Measurements from ENCODE around the gene CFAP141. TPM values are rescaled to one million over a fixed set of nuclear protein-coding genes. Genes with fewer than 3 reads are reported as not detected.
"Not testable (repeated sequence)": the region's sequence is repeated elsewhere in the genome, so short reads cannot be mapped to it uniquely, and the experiment has no call there.

Gene CFAP141
- total RNA-seq, 2 donors from 2014 or later: not detected

- WGBS, 2 donors: 78 to 83% methylated on average over 10 of the region's 10 CpGs
- H3K4me3 ChIP-seq: no peak overlapping the region
- H3K9me3 ChIP-seq: no peaks in the 10 kb centered on the region
- no peaks in the 10 kb centered on the region for H3K27me3 ChIP-seq
- H3K4me1 ChIP-seq: peaks cover 15% of the 10 kb centered on the region
- ATAC-seq: no peak
- H3K27ac ChIP-seq: no peak overlapping the region
- no peak for TF ChIP-seq POLR2A (IDR thresholded peaks at IDR 0.05)
- no peak for DNase-seq
- H3K36me3 ChIP-seq (replicated peaks in 1 of 2; ENCODE audit: insufficient read depth in 1 of 2, low read depth in 2 of 2): peaks cover 12 to 39% of the 10 kb centered on the region in 2 donors
- intact Hi-C loops (cut with DNase I): no loop called here
Observed at GRCh38 chr1:154212083-154212482, 6.0 kb upstream of the CFAP141 start.

GRCh38 chr1:154208677-154209388 lies 2.7 kb upstream of the CFAP141 start:
- intact Hi-C loops (cut with DNase I): no loop called here
- Histone ChIP-seq H3K27me3 (no peaks in the 10 kb centered on the region), H3K36me3 (replicated peaks in 1 of 2; ENCODE audit: insufficient read depth in 1 of 2, low read depth in 2 of 2) (peaks cover 12 to 43% of the 10 kb centered on the region in 2 donors), H3K9me3 (no peaks in the 10 kb centered on the region), H3K27ac (no peak overlapping the region), H3K4me1 (peaks cover 2% of the 10 kb centered on the region), H3K4me3 (no peak overlapping the region)
- 74 to 84% methylated on average over 5 of the region's 5 CpGs for WGBS, 2 donors
- ATAC-seq: no peak
- no peak for TF ChIP-seq POLR2A (IDR thresholded peaks at IDR 0.05)
- no peak for TF ChIP-seq CTCF (IDR thresholded peaks at IDR 0.05)
- no peak for DNase-seq

GRCh38 chr1:154207262-154207661 lies 1.1 kb upstream of the CFAP141 start:
- peaks cover 3 to 30% of the 10 kb centered on the region in 2 donors for H3K36me3 ChIP-seq (replicated peaks in 1 of 2; ENCODE audit: insufficient read depth in 1 of 2, low read depth in 2 of 2)
- 91 to 92% methylated on average over 9 of the region's 9 CpGs for WGBS, 2 donors

GRCh38 chr1:154205778-154206177 lies 355 bp downstream of the CFAP141 start:
- H3K4me3 ChIP-seq; H3K27me3 ChIP-seq; DNase-seq; H3K27ac ChIP-seq; intact Hi-C loops (cut with DNase I); H3K4me1 ChIP-seq; H3K9me3 ChIP-seq; ATAC-seq: not testable (repeated sequence)
- WGBS, 2 donors: 93 to 99% methylated on average over 11 of the region's 11 CpGs
- H3K36me3 ChIP-seq (replicated peaks in 1 of 2; ENCODE audit: insufficient read depth in 1 of 2, low read depth in 2 of 2): peaks cover 0 to 22% of the 10 kb centered on the region in 2 donors

More at GRCh38 chr1:154207262-154207661, 1.1 kb upstream of the CFAP141 start:
- H3K9me3 ChIP-seq: no peaks in the 10 kb centered on the region
- no peaks in the 10 kb centered on the region for H3K4me1 ChIP-seq
- ATAC-seq: no peak
- H3K27ac ChIP-seq: no peak overlapping the region
- no peak for DNase-seq
- H3K4me3 ChIP-seq: no peak overlapping the region
- intact Hi-C loops (cut with DNase I): no loop called here
- no peak for TF ChIP-seq POLR2A (IDR thresholded peaks at IDR 0.05)
- no peak for TF ChIP-seq CTCF (IDR thresholded peaks at IDR 0.05)
- no peaks in the 10 kb centered on the region for H3K27me3 ChIP-seq

GRCh38 chr1:154199563-154199879 lies 6.6 kb downstream of the CFAP141 start:
- ATAC-seq (no peak), DNase-seq (no peak)
- no peak overlapping the region for H3K4me3 ChIP-seq
- no peaks in the 10 kb centered on the region for H3K9me3 ChIP-seq
- H3K36me3 ChIP-seq (replicated peaks in 1 of 2; ENCODE audit: insufficient read depth in 1 of 2, low read depth in 2 of 2): no peaks in the 10 kb centered on the region
- peak overlapping the region in 2 of 4 donors; percentile 48 to 51 for H3K27ac ChIP-seq
- H3K27me3 ChIP-seq: no peaks in the 10 kb centered on the region
- intact Hi-C loops (cut with DNase I): no loop called here
- H3K4me1 ChIP-seq: peaks cover 31% of the 10 kb centered on the region
- 80 to 90% methylated on average over 3 of the region's 3 CpGs for WGBS, 2 donors
- TF ChIP-seq POLR2A (IDR thresholded peaks at IDR 0.05) (no peak), CTCF (IDR thresholded peaks at IDR 0.05) (peak in 1 of 7 experiments; percentile 3)
